UCSD-AML1 (cell line): Measurements from ENCODE around the gene SSUH2.

ENCODE experiments used
- DNase-seq: peaks from one replicate; lab custom pipeline; 2025; ENCODE audit not compliant: unreplicated experiment; lab: John Stamatoyannopoulos, UW

SSUH2 gene

GRCh38 chr3:8642001-8642400, 2.6 kb downstream of the SSUH2 start:
- DNase-seq, result no peak

GRCh38 chr3:8641472-8641871, 3.1 kb downstream of the SSUH2 start:
- no peak for DNase-seq

GRCh38 chr3:8640223-8640622, 4.4 kb downstream of the SSUH2 start:
- DNase-seq, result no peak

GRCh38 chr3:8639659-8640000, 5.0 kb downstream of the SSUH2 start:
- no peak for DNase-seq

GRCh38 chr3:8638994-8639658, 5.5 kb downstream of the SSUH2 start:
- DNase-seq, result no peak

GRCh38 chr3:8637348-8637747, 7.2 kb downstream of the SSUH2 start:
- no peak for DNase-seq

GRCh38 chr3:8635631-8636030, 9.0 kb downstream of the SSUH2 start:
- DNase-seq, result no peak

GRCh38 chr3:8635125-8635524, 9.5 kb downstream of the SSUH2 start:
- no peak for DNase-seq

GRCh38 chr3:8632402-8633237, 12.0 kb downstream of the SSUH2 start:
- DNase-seq, result no peak

- DNase-seq, result no peak
These were observed 12.9 kb downstream of the SSUH2 start for GRCh38 chr3:8631661-8632060.

GRCh38 chr3:8629151-8630021, 15.2 kb downstream of the SSUH2 start:
- DNase-seq, result peak; percentile 66

GRCh38 chr3:8627949-8628348, 16.6 kb downstream of the SSUH2 start:
- DNase-seq, result no peak

GRCh38 chr3:8627201-8627940, 17.2 kb downstream of the SSUH2 start:
- DNase-seq, result no peak

GRCh38 chr3:8625991-8626390, 18.6 kb downstream of the SSUH2 start:
- DNase-seq, result no peak

GRCh38 chr3:8624612-8625011, 20.0 kb downstream of the SSUH2 start:
- no peak for DNase-seq

GRCh38 chr3:8623741-8624140, 20.9 kb downstream of the SSUH2 start:
- DNase-seq, result no peak

GRCh38 chr3:8622873-8623691, 21.5 kb downstream of the SSUH2 start:
- DNase-seq, result peak; percentile 65

GRCh38 chr3:8621872-8622271, 22.7 kb downstream of the SSUH2 start:
- no peak for DNase-seq

GRCh38 chr3:8621141-8621540, 23.5 kb downstream of the SSUH2 start:
- no peak for DNase-seq

- DNase-seq, result no peak
These were observed 25.1 kb downstream of the SSUH2 start for GRCh38 chr3:8619548-8619947.
